Measurements from ENCODE around the gene TMEM272.

TMEM272 gene

GRCh38 chr13:51838240-51838846, 6.6 kb downstream of the TMEM272 start:
- no peak overlapping the region for H3K9ac ChIP-seq (ENCODE audit: low read depth in 1 of 2, low read length in 2 of 2)
- H3K4me3 ChIP-seq (ENCODE audit: low read length in 2 of 2): no peak overlapping the region
- no peaks in the 10 kb centered on the region for H3K4me1 ChIP-seq (ENCODE audit: control insufficient read depth in 2 of 2, insufficient read depth in 2 of 2, low read length in 2 of 2)
- no peaks in the 10 kb centered on the region for H3K36me3 ChIP-seq (ENCODE audit: control insufficient read depth in 2 of 2, insufficient read depth in 2 of 2, low read length in 2 of 2)
- H3K27ac ChIP-seq (ENCODE audit: low read depth in 2 of 2, low read length in 2 of 2): no peak overlapping the region
- H3K27me3 ChIP-seq (ENCODE audit: control insufficient read depth in 2 of 2, insufficient read depth in 2 of 2, low read length in 2 of 2): no peaks in the 10 kb centered on the region
- no peaks in the 10 kb centered on the region for H3K9me3 ChIP-seq (ENCODE audit: control insufficient read depth in 2 of 2, low read length in 2 of 2)

- Histone ChIP-seq H3K27me3 (ENCODE audit: control insufficient read depth in 2 of 2, insufficient read depth in 2 of 2, low read length in 2 of 2) (no peaks in the 10 kb centered on the region), H3K9ac (ENCODE audit: low read depth in 1 of 2, low read length in 2 of 2) (no peak overlapping the region), H3K4me3 (ENCODE audit: low read length in 2 of 2) (no peak overlapping the region), H3K9me3 (ENCODE audit: control insufficient read depth in 2 of 2, low read length in 2 of 2) (no peaks in the 10 kb centered on the region), H3K27ac (ENCODE audit: low read depth in 2 of 2, low read length in 2 of 2) (no peak overlapping the region), H3K4me1 (ENCODE audit: control insufficient read depth in 2 of 2, insufficient read depth in 2 of 2, low read length in 2 of 2) (no peaks in the 10 kb centered on the region), H3K36me3 (ENCODE audit: control insufficient read depth in 2 of 2, insufficient read depth in 2 of 2, low read length in 2 of 2) (no peaks in the 10 kb centered on the region)
Measured at GRCh38 chr13:51837016-51837415, 8.0 kb downstream of the TMEM272 start.

- H3K27me3 ChIP-seq (ENCODE audit: control insufficient read depth in 2 of 2, insufficient read depth in 2 of 2, low read length in 2 of 2): no peaks in the 10 kb centered on the region
- no peaks in the 10 kb centered on the region for H3K9me3 ChIP-seq (ENCODE audit: control insufficient read depth in 2 of 2, low read length in 2 of 2)
- H3K36me3 ChIP-seq (ENCODE audit: control insufficient read depth in 2 of 2, insufficient read depth in 2 of 2, low read length in 2 of 2): no peaks in the 10 kb centered on the region
- H3K4me1 ChIP-seq (ENCODE audit: control insufficient read depth in 2 of 2, insufficient read depth in 2 of 2, low read length in 2 of 2): no peaks in the 10 kb centered on the region
- H3K9ac ChIP-seq (ENCODE audit: low read depth in 1 of 2, low read length in 2 of 2): no peak overlapping the region
- no peak overlapping the region for H3K27ac ChIP-seq (ENCODE audit: low read depth in 2 of 2, low read length in 2 of 2)
- no peak overlapping the region for H3K4me3 ChIP-seq (ENCODE audit: low read length in 2 of 2)
Measured at GRCh38 chr13:51834581-51835171, 10.3 kb downstream of the TMEM272 start.

- H3K36me3 ChIP-seq (ENCODE audit: control insufficient read depth in 2 of 2, insufficient read depth in 2 of 2, low read length in 2 of 2): no peaks in the 10 kb centered on the region
- no peak overlapping the region for H3K4me3 ChIP-seq (ENCODE audit: low read length in 2 of 2)
- no peaks in the 10 kb centered on the region for H3K9me3 ChIP-seq (ENCODE audit: control insufficient read depth in 2 of 2, low read length in 2 of 2)
- H3K9ac ChIP-seq (ENCODE audit: low read depth in 1 of 2, low read length in 2 of 2): no peak overlapping the region
- no peak overlapping the region for H3K27ac ChIP-seq (ENCODE audit: low read depth in 2 of 2, low read length in 2 of 2)
- no peaks in the 10 kb centered on the region for H3K27me3 ChIP-seq (ENCODE audit: control insufficient read depth in 2 of 2, insufficient read depth in 2 of 2, low read length in 2 of 2)
- H3K4me1 ChIP-seq (ENCODE audit: control insufficient read depth in 2 of 2, insufficient read depth in 2 of 2, low read length in 2 of 2): no peaks in the 10 kb centered on the region
Measured at GRCh38 chr13:51833980-51834379, 11.0 kb downstream of the TMEM272 start.

- Histone ChIP-seq H3K27ac (ENCODE audit: low read depth in 2 of 2, low read length in 2 of 2) (no peak overlapping the region), H3K27me3 (ENCODE audit: control insufficient read depth in 2 of 2, insufficient read depth in 2 of 2, low read length in 2 of 2) (no peaks in the 10 kb centered on the region), H3K9ac (ENCODE audit: low read depth in 1 of 2, low read length in 2 of 2) (no peak overlapping the region), H3K4me3 (ENCODE audit: low read length in 2 of 2) (no peak overlapping the region), H3K36me3 (ENCODE audit: control insufficient read depth in 2 of 2, insufficient read depth in 2 of 2, low read length in 2 of 2) (no peaks in the 10 kb centered on the region), H3K9me3 (ENCODE audit: control insufficient read depth in 2 of 2, low read length in 2 of 2) (no peaks in the 10 kb centered on the region), H3K4me1 (ENCODE audit: control insufficient read depth in 2 of 2, insufficient read depth in 2 of 2, low read length in 2 of 2) (no peaks in the 10 kb centered on the region)
Measured at GRCh38 chr13:51832471-51833152, 12.4 kb downstream of the TMEM272 start.

- Histone ChIP-seq H3K9ac (ENCODE audit: low read depth in 1 of 2, low read length in 2 of 2) (no peak overlapping the region), H3K9me3 (ENCODE audit: control insufficient read depth in 2 of 2, low read length in 2 of 2) (no peaks in the 10 kb centered on the region), H3K36me3 (ENCODE audit: control insufficient read depth in 2 of 2, insufficient read depth in 2 of 2, low read length in 2 of 2) (no peaks in the 10 kb centered on the region), H3K4me1 (ENCODE audit: control insufficient read depth in 2 of 2, insufficient read depth in 2 of 2, low read length in 2 of 2) (peaks cover 0 to 3% of the 10 kb centered on the region in 2 donors), H3K27me3 (ENCODE audit: control insufficient read depth in 2 of 2, insufficient read depth in 2 of 2, low read length in 2 of 2) (no peaks in the 10 kb centered on the region), H3K4me3 (ENCODE audit: low read length in 2 of 2) (no peak overlapping the region), H3K27ac (ENCODE audit: low read depth in 2 of 2, low read length in 2 of 2) (no peak overlapping the region)
Measured at GRCh38 chr13:51831519-51831918, 13.5 kb downstream of the TMEM272 start.

GRCh38 chr13:51829568-51829899, 15.4 kb downstream of the TMEM272 start:
- H3K36me3 ChIP-seq (ENCODE audit: control insufficient read depth in 2 of 2, insufficient read depth in 2 of 2, low read length in 2 of 2): no peaks in the 10 kb centered on the region
- H3K9me3 ChIP-seq (ENCODE audit: control insufficient read depth in 2 of 2, low read length in 2 of 2): no peaks in the 10 kb centered on the region
- H3K27ac ChIP-seq (ENCODE audit: low read depth in 2 of 2, low read length in 2 of 2): no peak overlapping the region
- H3K27me3 ChIP-seq (ENCODE audit: control insufficient read depth in 2 of 2, insufficient read depth in 2 of 2, low read length in 2 of 2): no peaks in the 10 kb centered on the region
- H3K9ac ChIP-seq (ENCODE audit: low read depth in 1 of 2, low read length in 2 of 2): no peak overlapping the region
- no peak overlapping the region for H3K4me3 ChIP-seq (ENCODE audit: low read length in 2 of 2)
- H3K4me1 ChIP-seq (ENCODE audit: control insufficient read depth in 2 of 2, insufficient read depth in 2 of 2, low read length in 2 of 2): peaks cover 0 to 4% of the 10 kb centered on the region in 2 donors

- Histone ChIP-seq H3K9me3 (ENCODE audit: control insufficient read depth in 2 of 2, low read length in 2 of 2) (no peaks in the 10 kb centered on the region), H3K4me3 (ENCODE audit: low read length in 2 of 2) (no peak overlapping the region), H3K9ac (ENCODE audit: low read depth in 1 of 2, low read length in 2 of 2) (no peak overlapping the region), H3K36me3 (ENCODE audit: control insufficient read depth in 2 of 2, insufficient read depth in 2 of 2, low read length in 2 of 2) (no peaks in the 10 kb centered on the region), H3K27ac (ENCODE audit: low read depth in 2 of 2, low read length in 2 of 2) (no peak overlapping the region), H3K27me3 (ENCODE audit: control insufficient read depth in 2 of 2, insufficient read depth in 2 of 2, low read length in 2 of 2) (no peaks in the 10 kb centered on the region), H3K4me1 (ENCODE audit: control insufficient read depth in 2 of 2, insufficient read depth in 2 of 2, low read length in 2 of 2) (peaks cover 0 to 4% of the 10 kb centered on the region in 2 donors)
Measured at GRCh38 chr13:51828730-51829567, 16.0 kb downstream of the TMEM272 start.

- no peaks in the 10 kb centered on the region for H3K9me3 ChIP-seq (ENCODE audit: control insufficient read depth in 2 of 2, low read length in 2 of 2)
- H3K9ac ChIP-seq (ENCODE audit: low read depth in 1 of 2, low read length in 2 of 2): no peak overlapping the region
- no peaks in the 10 kb centered on the region for H3K36me3 ChIP-seq (ENCODE audit: control insufficient read depth in 2 of 2, insufficient read depth in 2 of 2, low read length in 2 of 2)
- no peak overlapping the region for H3K4me3 ChIP-seq (ENCODE audit: low read length in 2 of 2)
- no peaks in the 10 kb centered on the region for H3K27me3 ChIP-seq (ENCODE audit: control insufficient read depth in 2 of 2, insufficient read depth in 2 of 2, low read length in 2 of 2)
- H3K27ac ChIP-seq (ENCODE audit: low read depth in 2 of 2, low read length in 2 of 2): no peak overlapping the region
- peaks cover 0 to 4% of the 10 kb centered on the region in 2 donors for H3K4me1 ChIP-seq (ENCODE audit: control insufficient read depth in 2 of 2, insufficient read depth in 2 of 2, low read length in 2 of 2)
Measured at GRCh38 chr13:51827254-51827653, 17.7 kb downstream of the TMEM272 start.

GRCh38 chr13:51826606-51827005, 18.4 kb downstream of the TMEM272 start:
- H3K9me3 ChIP-seq (ENCODE audit: control insufficient read depth in 2 of 2, low read length in 2 of 2): no peaks in the 10 kb centered on the region
- peaks cover 0 to 7% of the 10 kb centered on the region in 2 donors for H3K4me1 ChIP-seq (ENCODE audit: control insufficient read depth in 2 of 2, insufficient read depth in 2 of 2, low read length in 2 of 2)
- H3K27me3 ChIP-seq (ENCODE audit: control insufficient read depth in 2 of 2, insufficient read depth in 2 of 2, low read length in 2 of 2): no peaks in the 10 kb centered on the region
- H3K36me3 ChIP-seq (ENCODE audit: control insufficient read depth in 2 of 2, insufficient read depth in 2 of 2, low read length in 2 of 2): no peaks in the 10 kb centered on the region
- H3K27ac ChIP-seq (ENCODE audit: low read depth in 2 of 2, low read length in 2 of 2): no peak overlapping the region
- no peak overlapping the region for H3K9ac ChIP-seq (ENCODE audit: low read depth in 1 of 2, low read length in 2 of 2)
- no peak overlapping the region for H3K4me3 ChIP-seq (ENCODE audit: low read length in 2 of 2)

Measured in mucosa of rectum (tissue), 2 donors.